22Rv1 (cell line): ENCODE data around the gene LRIG3.

Experiments
- CTCF ChIP-seq: fragments of 450-650 bp; IDR thresholded peaks from 2 replicates; pipeline ENCODE4 v1.5.1; 2017; ENCODE audit warnings: mild to moderate bottlenecking
- ZFX ChIP-seq: fragments of 450-650 bp; IDR thresholded peaks from 2 replicates; pipeline ENCODE4 v1.6.1; 2017; ENCODE audit warnings: antibody characterized with exemption, borderline replicate concordance

GRCh38 chr12:58942345-58942744, 22.0 kb upstream of the LRIG3 start:
- TF ChIP-seq CTCF (no peak), ZFX (no peak)
